H1 (cell line): ENCODE data around the gene FCRL6. TPM values are rescaled to one million over a fixed set of nuclear protein-coding genes. Genes with fewer than 3 reads are reported as not detected.

Experiments used
- CTCF ChIA-PET: fragments of 300-600 bp; sonication (Branson Sonifier 250); formaldehyde crosslinking; loops from one replicate; lab custom pipeline; 2021; ENCODE audit not compliant: partially characterized antibody; lab: Charles Lee
- POLR2A ChIA-PET: fragments of 300-600 bp; sonication (Branson Sonifier 250); formaldehyde crosslinking; loops from one replicate; lab custom pipeline; 2021; ENCODE audit warnings: inconsistent platforms; ENCODE audit not compliant: partially characterized antibody; lab: Charles Lee
- DNase-seq, 2 experiments: peaks; one replicate each; pipeline versions ENCODE4 v3.0.0 to v3.0.0-alpha.2; 2010 to 2022; ENCODE audit warnings: low spot score in 2 of 2, low read depth in 1 of 2, mixed read lengths in 1 of 2
- FAIRE-seq: peaks from 2 replicates; lab custom pipeline; 2011; peaks lifted over from hg19 to GRCh38; lab: Jason Lieb, UNC
- H2AFZ ChIP-seq: 2 replicates; pipeline ENCODE4 v1.8.1; 2012; ENCODE audit warnings: low read length, inconsistent platforms
- H2AK5ac ChIP-seq: 2 replicates; pipeline ENCODE4 v1.6.1; 2013; ENCODE audit warnings: low read depth, low read length
- H2BK120ac ChIP-seq: replicated peaks from 2 replicates; pipeline ENCODE3; 2013; ENCODE audit warnings: low read depth, low read length, inconsistent platforms
- H2BK12ac ChIP-seq: 2 replicates; pipeline ENCODE4 v1.6.1; 2013; ENCODE audit warnings: low read depth, low read length
- H2BK15ac ChIP-seq: 2 replicates; pipeline ENCODE4 v1.6.1; 2013; ENCODE audit warnings: low read length
- H2BK20ac ChIP-seq: 2 replicates; pipeline ENCODE4 v1.6.1; 2013; ENCODE audit warnings: low read length
- H2BK5ac ChIP-seq: 2 replicates; pipeline ENCODE4 v1.6.1; 2013; ENCODE audit warnings: low read depth, low read length
- H3K14ac ChIP-seq: 2 replicates; pipeline ENCODE4 v1.6.1; 2013; ENCODE audit warnings: inconsistent platforms; ENCODE audit not compliant: insufficient read length
- H3K18ac ChIP-seq: 2 replicates; pipeline ENCODE4 v1.6.1; 2013; ENCODE audit warnings: low read length; ENCODE audit errors: extremely low read depth
- H3K23ac ChIP-seq: 2 replicates; pipeline ENCODE4 v1.6.1; 2013; ENCODE audit warnings: inconsistent platforms; ENCODE audit not compliant: insufficient read length
- H3K23me2 ChIP-seq: 2 replicates; pipeline ENCODE4 v1.6.1; 2013; ENCODE audit warnings: low read depth, low read length
- H3K27ac ChIP-seq: 2 replicates; pipeline ENCODE4 v1.6.1; 2011; ENCODE audit warnings: low read depth, low read length, inconsistent platforms
- H3K27me3 ChIP-seq, 4 experiments: replicated peaks in 1 of 4; 1 replicate in 1 of 4; 2 replicates in 3 of 4; pipeline versions ENCODE4 v1.6.1 to v1.8.1; 2011 to 2013; ENCODE audit warnings: low read length in 3 of 4, mild to moderate bottlenecking in 3 of 4, inconsistent platforms in 2 of 4, mixed read lengths in 2 of 4, moderate library complexity in 1 of 4; ENCODE audit not compliant: control insufficient read depth in 3 of 4, insufficient read depth in 3 of 4; ENCODE audit errors: extremely low read depth in 1 of 4
- H3K36me3 ChIP-seq, 4 experiments: 2 replicates each; pipeline versions ENCODE4 v1.6.1 to v1.8.1; 2011 to 2013; ENCODE audit warnings: mild to moderate bottlenecking in 4 of 4, low read length in 3 of 4, moderate library complexity in 2 of 4, control low read depth in 1 of 4, inconsistent platforms in 1 of 4; ENCODE audit not compliant: insufficient read depth in 4 of 4, control insufficient read depth in 2 of 4
- H3K4ac ChIP-seq: replicated peaks from 2 replicates; pipeline ENCODE3; 2013; ENCODE audit warnings: low read length, low read depth, mixed read lengths, inconsistent platforms; ENCODE audit not compliant: insufficient read length
- H3K4me1 ChIP-seq, 4 experiments: replicated peaks in 1 of 4; 1 replicate in 1 of 4; 2 replicates in 3 of 4; pipeline versions ENCODE4 v1.6.1 to v1.8.1; 2011 to 2013; ENCODE audit warnings: low read length in 3 of 4, inconsistent platforms in 2 of 4, mixed read lengths in 1 of 4; ENCODE audit not compliant: insufficient read depth in 4 of 4, control insufficient read depth in 3 of 4
- H3K4me2 ChIP-seq, 2 experiments: 2 replicates each; pipeline versions ENCODE4 v1.6.1 to v1.8.1; 2011 to 2013; ENCODE audit warnings: low read depth in 2 of 2, low read length in 2 of 2, control low read depth in 1 of 2, inconsistent platforms in 1 of 2, mild to moderate bottlenecking in 1 of 2; ENCODE audit not compliant: insufficient read depth in 1 of 2
- H3K4me3 ChIP-seq, 4 experiments: fragments of 200-600, 300-600 bp in 1 of 4; sonication (generic), shearing (Covaris generic), sonication (Bioruptor Twin) in 1 of 4; 2 replicates each; pipeline versions ENCODE4 v1.5.1 to v1.8.1; 2011 to 2016; ENCODE audit warnings: low read length in 4 of 4, low read depth in 3 of 4, control low read depth in 2 of 4, inconsistent platforms in 2 of 4, mild to moderate bottlenecking in 2 of 4, mixed read lengths in 1 of 4, moderate library complexity in 1 of 4; ENCODE audit not compliant: insufficient read depth in 2 of 4; ENCODE audit errors: extremely low read depth in 1 of 4
- H3K56ac ChIP-seq: replicated peaks from 2 replicates; pipeline ENCODE3; 2013; ENCODE audit warnings: low read depth, mild to moderate bottlenecking, mixed read lengths, low read length, inconsistent platforms; ENCODE audit not compliant: insufficient read length
- H3K79me1 ChIP-seq: 2 replicates; pipeline ENCODE4 v1.6.1; 2013; ENCODE audit warnings: low read depth, low read length, control low read depth
- H3K79me2 ChIP-seq, 2 experiments: 2 replicates each; pipeline versions ENCODE4 v1.6.1 to v1.8.1; 2012 to 2013; ENCODE audit warnings: low read length in 2 of 2, mild to moderate bottlenecking in 2 of 2, inconsistent platforms in 1 of 2; ENCODE audit not compliant: insufficient read depth in 2 of 2, control insufficient read depth in 1 of 2
- H3K9ac ChIP-seq, 4 experiments: replicated peaks in 1 of 4; 1 replicate in 1 of 4; 2 replicates in 3 of 4; pipeline versions ENCODE4 v1.6.1 to v1.8.1; 2011 to 2013; ENCODE audit warnings: low read depth in 3 of 4, low read length in 3 of 4, control low read depth in 2 of 4, mild to moderate bottlenecking in 2 of 4, moderate library complexity in 2 of 4, inconsistent platforms in 1 of 4; ENCODE audit errors: extremely low read depth in 1 of 4
- H3K9me3 ChIP-seq, 2 experiments: 2 replicates each; pipeline versions ENCODE4 v1.6.1 to v1.8.1; 2012 to 2013; ENCODE audit warnings: mild to moderate bottlenecking in 2 of 2, moderate library complexity in 2 of 2, control low read depth in 1 of 2, inconsistent platforms in 1 of 2, low read depth in 1 of 2, low read length in 1 of 2, mixed read lengths in 1 of 2; ENCODE audit not compliant: insufficient read depth in 2 of 2
- H4K20me1 ChIP-seq, 2 experiments: replicated peaks in 1 of 2; 2 replicates each; pipeline versions ENCODE3 to v1.8.1; 2011 to 2013; ENCODE audit warnings: inconsistent platforms in 2 of 2, low read length in 2 of 2, mild to moderate bottlenecking in 1 of 2; ENCODE audit not compliant: insufficient read depth in 2 of 2, control insufficient read depth in 1 of 2
- H4K5ac ChIP-seq: 2 replicates; pipeline ENCODE4 v1.6.1; 2013; ENCODE audit warnings: low read length, low read depth, mixed read lengths, inconsistent platforms; ENCODE audit not compliant: insufficient read length
- H4K8ac ChIP-seq: 2 replicates; pipeline ENCODE4 v1.8.0; 2013; ENCODE audit warnings: mild to moderate bottlenecking, moderate library complexity, low read length, inconsistent platforms; ENCODE audit not compliant: insufficient read depth; ENCODE audit errors: extremely low read depth
- H4K91ac ChIP-seq: replicated peaks from 2 replicates; pipeline ENCODE3; 2013; ENCODE audit warnings: low read length, mixed read lengths, inconsistent platforms; ENCODE audit not compliant: insufficient read length
- CREB1 ChIP-seq: IDR thresholded peaks from 2 replicates; pipeline ENCODE4 v1.6.1; 2012; ENCODE audit warnings: inconsistent platforms
- JUN ChIP-seq: IDR thresholded peaks from 2 replicates; pipeline ENCODE4 v1.6.1; 2011; ENCODE audit warnings: low read depth, mild to moderate bottlenecking, improper control_type of control experiment, low read length
- WGBS, 2 experiments: shearing (Covaris generic) in 1 of 2; methylation state at CpG; one replicate each; pipeline versions ENCODE4 v1.1.6 to v1.1.7; 2013 to 2015; ENCODE audit warnings: low lambda C conversion rate in 2 of 2, mixed read lengths in 2 of 2, inconsistent platforms in 1 of 2, low coverage in 1 of 2, missing lambda C conversion rate in 1 of 2; ENCODE audit not compliant: insufficient replicate concordance in 2 of 2, insufficient coverage in 1 of 2, insufficient read length in 1 of 2; ENCODE audit errors: extremely low coverage in 1 of 2, missing lambda C conversion rate in 1 of 2; 5-methylcytosine and 5-hydroxymethylcytosine counted together
- polyA plus RNA-seq, 7 experiments: library from polyadenylated mRNA; depleted of rRNA in 3 of 7; stranded (reverse) in 5 of 7; unstranded in 2 of 7; fragments of >200 nt in 5 of 7; fragments of 200-250 nt in 2 of 7; gene quantifications; 1 replicate in 5 of 7; 2 replicates in 1 of 7; 4 replicates in 1 of 7; pipeline versions ENCODE4 v1.2.1 to v1.2.3, GENCODE V29; 2011 to 2013; ENCODE audit warnings: missing spikeins in 2 of 7, mixed read lengths in 2 of 7
- total RNA-seq: library from RNA; stranded (reverse); fragmentation: NEBNext Ultra II Directional; extraction: Animal tissue kit (Norgen Biotek cat#: 25700); gene quantifications from 2 replicates; pipeline ENCODE4 v1.2.1, GENCODE V29; 2021

Gene FCRL6
- total and polyA plus RNA-seq, 2 of the 8 experiments (the other 6 are each of a cell fraction or from before 2014, with no cell fraction given), result not detected

DNA sequence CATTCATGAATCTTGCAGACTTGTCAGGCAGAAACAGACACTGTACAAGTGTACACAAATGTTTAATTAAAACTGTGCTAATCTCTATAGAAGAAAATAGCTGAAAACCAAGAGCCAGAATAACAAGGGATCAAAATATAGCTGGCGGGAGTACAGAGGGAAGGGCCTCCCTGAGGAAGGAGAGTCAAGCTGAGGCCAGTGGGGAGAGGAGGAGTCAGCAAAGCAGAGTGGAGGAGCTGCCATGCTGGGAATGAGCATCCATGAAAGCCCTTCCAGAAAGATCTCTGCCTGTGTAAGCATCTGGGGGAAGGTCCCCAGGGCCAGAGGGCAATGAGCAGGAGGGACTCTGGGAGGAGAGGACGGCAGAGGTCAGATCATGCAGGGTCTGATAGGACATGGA, 39.6 kb downstream of the FCRL6 start:
- Histone ChIP-seq H3K23ac (no peak overlapping the region), H3K9me3 (no peaks in the 10 kb centered on the region), H3K79me2 (no peaks in the 10 kb centered on the region), H2BK20ac (no peak overlapping the region), H2BK12ac (no peak overlapping the region), H4K91ac (no peak overlapping the region), H2AK5ac (no peak overlapping the region), H3K9ac (no peak overlapping the region), H3K18ac (no peak overlapping the region), H2AFZ (no peak overlapping the region), H3K4me2 (no peak overlapping the region), H3K79me1 (no peaks in the 10 kb centered on the region), H2BK120ac (no peak overlapping the region), H3K27me3 (0 out of 7 replicates have a peak, but pooled peaks cover 0 to 2% (median 0%) of the 10 kb centered on the region in 4 experiments), H3K4me3 (no peak overlapping the region), H2BK15ac (no peak overlapping the region), H4K8ac (no peak overlapping the region), H3K4me1 (no peaks in the 10 kb centered on the region; a peak in 1 of 7 replicates), H4K5ac (no peak overlapping the region), H3K36me3 (no peaks in the 10 kb centered on the region), H3K14ac (no peak overlapping the region), H2BK5ac (no peak overlapping the region), H3K23me2 (no peaks in the 10 kb centered on the region), H4K20me1 (no peaks in the 10 kb centered on the region), H3K56ac (no peak overlapping the region), H3K4ac (no peak overlapping the region), H3K27ac (no peak overlapping the region)
- TF ChIP-seq JUN (no peak), CREB1 (no peak)
- WGBS, 2 experiments, result 83% methylated on average over 2 of the region's 2 CpGs; no CpG with 5 or more reads in 1 of the 2 experiments
- DNase-seq, result no peak
- POLR2A ChIA-PET, result interaction anchor here (0.9 kb wide), 1 partner anchor 190 kb away, joined by 3 read pairs; the partner anchor contains the start of gene PIGM
- CTCF ChIA-PET, result interaction anchor here (0.8 to 5.6 kb wide), 13 partner anchors 9 to 195 kb away, joined by 3 to 38 read pairs (median 9); no protein-coding TSS in a partner anchor
- no peak for FAIRE-seq
